Colonic mucosa (tissue), 4 donors: ENCODE results near the gene RASSF5. TPM values are rescaled to one million over a fixed set of nuclear protein-coding genes. Genes with fewer than 3 reads are reported as not detected.

ENCODE experiments used
- DNase-seq: peaks from one replicate; pipeline ENCODE4 v3.0.0-alpha.2; 2020
- H3K27ac ChIP-seq: fragments of 200-600 bp; one replicate; pipeline ENCODE4 v1.8.0; 2021
- H3K27me3 ChIP-seq: fragments of 200-600 bp; one replicate; pipeline ENCODE4 v1.8.0; 2021
- H3K36me3 ChIP-seq: fragments of 200-600 bp; one replicate; pipeline ENCODE4 v1.8.0; 2021
- H3K4me1 ChIP-seq: fragments of 200-600 bp; one replicate; pipeline ENCODE4 v1.8.0; 2021; ENCODE audit warnings: mild to moderate bottlenecking
- H3K4me3 ChIP-seq: fragments of 200-600 bp; one replicate; pipeline ENCODE4 v1.8.0; 2021
- H3K9ac ChIP-seq, 2 donors: one replicate each; pipeline ENCODE4 v1.7.0; 2013; ENCODE audit warnings: control low read depth in 2 of 2, low read depth in 2 of 2, low read length in 2 of 2
- H3K9me3 ChIP-seq: fragments of 200-600 bp; one replicate; pipeline ENCODE4 v1.8.0; 2021
- CTCF ChIP-seq: fragments of 200-600 bp; IDR thresholded peaks from one replicate; pipeline ENCODE4 v1.8.0; 2022; ENCODE audit warnings: antibody characterized with exemption, mild to moderate bottlenecking
- intact Hi-C: fragments of 100-400 bp; cut with DNase I; formaldehyde crosslinking; loops from one replicate; pipeline ENCODE4 v1.14.1; 2022
- total RNA-seq, 2 donors: library from RNA; stranded (reverse); fragmentation: NEBNext Ultra II Directional in 1 of 2; extraction: Animal tissue kit (Norgen Biotek cat#: 25700) in 1 of 2; gene quantifications; one replicate each; pipeline ENCODE4 v1.2.1, GENCODE V29; 2021
- donor health status: healthy.
- donor health status: DM: no; HTN: no; CAD: no.
- donor health status: DM: no; HTN: no; CAD: no.

RASSF5 gene
- total RNA-seq, 2 donors from 2014 or later, result 4.9 to 5.4 TPM

GRCh38 chr1:206490771-206491405, 16.4 kb upstream of the RASSF5 start:
- no peak overlapping the region for H3K4me3 ChIP-seq
- no peaks in the 10 kb centered on the region for H3K4me1 ChIP-seq
- no peak overlapping the region for H3K27ac ChIP-seq
- no peak for TF ChIP-seq CTCF
- no peak for DNase-seq
- H3K9me3 ChIP-seq, result no peaks in the 10 kb centered on the region
- intact Hi-C loops, result loop anchor here (2.0 to 10.0 kb wide), 3 partner anchors 94 to 424 kb away; no protein-coding TSS in a partner anchor
- H3K27me3 ChIP-seq, result no peaks in the 10 kb centered on the region
- peaks cover 4% of the 10 kb centered on the region for H3K36me3 ChIP-seq
- no peak overlapping the region for H3K9ac ChIP-seq

GRCh38 chr1:206491616-206492015, 15.7 kb upstream of the RASSF5 start:
- Histone ChIP-seq H3K9me3 (no peaks in the 10 kb centered on the region), H3K4me3 (no peak overlapping the region), H3K27ac (no peak overlapping the region), H3K4me1 (no peaks in the 10 kb centered on the region), H3K27me3 (no peaks in the 10 kb centered on the region), H3K9ac (no peak overlapping the region), H3K36me3 (peaks cover 4% of the 10 kb centered on the region)
- TF ChIP-seq CTCF, result no peak
- DNase-seq, result no peak
- intact Hi-C loops, result loop anchor here (2.0 to 10.0 kb wide), 3 partner anchors 93 to 423 kb away; no protein-coding TSS in a partner anchor

- Histone ChIP-seq H3K9ac (no peak overlapping the region), H3K27ac (no peak overlapping the region), H3K27me3 (no peaks in the 10 kb centered on the region), H3K4me1 (no peaks in the 10 kb centered on the region), H3K9me3 (no peaks in the 10 kb centered on the region), H3K4me3 (no peak overlapping the region), H3K36me3 (peaks cover 4% of the 10 kb centered on the region)
- intact Hi-C loops, result loop anchor here (5.0 to 10.0 kb wide), 2 partner anchors 170 to 422 kb away; no protein-coding TSS in a partner anchor
- DNase-seq, result no peak
- TF ChIP-seq CTCF, result no peak
Observed at GRCh38 chr1:206492589-206492988, 14.7 kb upstream of the RASSF5 start.

DNA sequence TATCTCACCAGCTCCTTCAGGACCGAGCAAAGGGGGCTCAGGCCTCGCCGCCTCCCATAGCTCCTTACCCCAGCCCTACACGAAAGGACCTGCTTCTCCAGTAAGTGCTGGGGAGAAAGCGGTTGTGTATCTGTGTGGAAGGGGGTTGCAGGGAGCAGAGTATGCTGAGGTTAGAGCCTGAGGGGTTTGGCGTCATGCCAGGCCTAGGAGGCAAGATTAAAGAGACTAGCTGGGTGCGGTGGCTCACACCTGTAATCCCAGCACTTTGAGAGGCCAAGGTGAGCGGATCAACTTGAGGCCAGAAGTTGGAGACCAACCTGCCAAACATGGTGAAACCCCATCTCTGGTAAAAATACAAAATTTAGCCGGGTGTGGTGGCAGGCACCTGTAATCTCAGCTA, 14.1 kb upstream of the RASSF5 start:
- Histone ChIP-seq H3K9ac (no peak overlapping the region), H3K4me3 (no peak overlapping the region), H3K9me3 (no peaks in the 10 kb centered on the region), H3K27me3 (no peaks in the 10 kb centered on the region), H3K27ac (no peak overlapping the region), H3K4me1 (no peaks in the 10 kb centered on the region), H3K36me3 (peaks cover 4% of the 10 kb centered on the region)
- DNase-seq, result no peak
- intact Hi-C loops, result loop anchor here (5.0 to 10.0 kb wide), 2 partner anchors 169 to 422 kb away; no protein-coding TSS in a partner anchor
- TF ChIP-seq CTCF, result no peak

- intact Hi-C loops, result loop anchor here (10.0 kb wide), 1 partner anchor 420 kb away; no protein-coding TSS in a partner anchor
- H3K4me3 ChIP-seq, result no peak overlapping the region
- no peak for TF ChIP-seq CTCF
- no peaks in the 10 kb centered on the region for H3K9me3 ChIP-seq
- H3K36me3 ChIP-seq, result peaks cover 4% of the 10 kb centered on the region
- no peaks in the 10 kb centered on the region for H3K4me1 ChIP-seq
- H3K9ac ChIP-seq, result no peak overlapping the region
- no peak for DNase-seq
- H3K27me3 ChIP-seq, result no peaks in the 10 kb centered on the region
- no peak overlapping the region for H3K27ac ChIP-seq
Observed at GRCh38 chr1:206495011-206495461, 12.3 kb upstream of the RASSF5 start.
